Esophagus (tissue), 2 donors: ENCODE measurements around the gene SLC52A3. TPM values are rescaled to one million over a fixed set of nuclear protein-coding genes. Genes with fewer than 3 reads are reported as not detected.
"Not testable (repeated sequence)": the region's sequence is repeated elsewhere in the genome, so short reads cannot be mapped to it uniquely, and the experiment has no call there.

Experiments
- H3K27ac ChIP-seq, 2 donors: one replicate each; pipeline ENCODE4 v1.5.1; 2013; ENCODE audit warnings: low read depth in 2 of 2, mild to moderate bottlenecking in 2 of 2, inconsistent platforms in 1 of 2, low read length in 1 of 2, moderate library complexity in 1 of 2
- H3K27me3 ChIP-seq, 2 donors: one replicate each; pipeline ENCODE4 v1.6.1; 2013; ENCODE audit warnings: low read length in 2 of 2, control low read depth in 1 of 2, mild to moderate bottlenecking in 1 of 2; ENCODE audit not compliant: insufficient read depth in 2 of 2, control insufficient read depth in 1 of 2
- H3K36me3 ChIP-seq, 2 donors: one replicate each; pipeline ENCODE4 v1.6.1; 2013; ENCODE audit warnings: low read length in 1 of 2; ENCODE audit not compliant: control insufficient read depth in 2 of 2, insufficient read depth in 2 of 2
- H3K4me1 ChIP-seq, 2 donors: one replicate each; pipeline ENCODE4 v1.6.1; 2013; ENCODE audit warnings: low read length in 1 of 2; ENCODE audit not compliant: control insufficient read depth in 2 of 2, insufficient read depth in 2 of 2
- H3K4me3 ChIP-seq, 2 donors: one replicate each; pipeline ENCODE4 v1.5.1; 2013; ENCODE audit warnings: low read length in 2 of 2, mild to moderate bottlenecking in 2 of 2, low read depth in 1 of 2, moderate library complexity in 1 of 2
- H3K9me3 ChIP-seq, 2 donors: one replicate each; pipeline ENCODE4 v1.6.1; 2013; ENCODE audit warnings: mild to moderate bottlenecking in 2 of 2, low read depth in 1 of 2, low read length in 1 of 2, moderate library complexity in 1 of 2; ENCODE audit not compliant: control insufficient read depth in 2 of 2, insufficient read depth in 1 of 2
- WGBS, 2 donors: extraction: QIAGEN DNeasy Blood & Tissue Kit; methylation state at CpG; one replicate each; pipeline ENCODE4 v1.1.7; 2013; 5-methylcytosine and 5-hydroxymethylcytosine counted together
- polyA plus RNA-seq, 2 donors: library from polyadenylated mRNA; stranded (reverse); fragments of 200-250 nt; gene quantifications; one replicate each; pipeline ENCODE4 v1.2.3, GENCODE V29; 2013
- donor health status: healthy with polysubstance abuse.
- donor health status: Bipolar disorder and iron deficiency.

Gene SLC52A3
- polyA plus RNA-seq, 2 donors = 4.9 to 5.6 TPM

DNA sequence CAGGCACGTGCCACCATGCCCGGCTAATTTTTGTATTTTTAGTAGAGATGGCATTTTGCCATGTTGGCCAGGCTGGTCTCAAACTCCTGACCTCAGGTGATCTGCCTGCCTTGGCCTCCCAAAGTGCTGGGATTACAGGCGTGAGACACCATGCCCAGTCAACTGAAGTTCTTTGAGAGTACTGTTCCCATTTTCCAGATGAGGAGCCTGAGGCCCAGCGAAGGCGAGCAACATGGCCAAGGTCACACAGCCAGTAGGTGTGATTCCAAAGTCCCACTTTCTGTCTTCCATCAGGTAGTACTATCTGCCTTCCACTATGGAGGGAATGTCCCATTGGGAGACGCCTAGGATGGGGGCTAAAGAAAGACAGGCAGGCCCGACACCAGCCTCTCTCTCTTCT lies 43.5 kb downstream of the SLC52A3 start:
- H3K27ac ChIP-seq, H3K9me3 ChIP-seq, H3K36me3 ChIP-seq, H3K4me1 ChIP-seq, H3K4me3 ChIP-seq: not testable (repeated sequence)
- peaks cover 0 to 10% of the 10 kb centered on the region in 2 donors for H3K27me3 ChIP-seq
- WGBS, 2 donors = 82 to 84% methylated on average over 7 of the region's 7 CpGs

DNA sequence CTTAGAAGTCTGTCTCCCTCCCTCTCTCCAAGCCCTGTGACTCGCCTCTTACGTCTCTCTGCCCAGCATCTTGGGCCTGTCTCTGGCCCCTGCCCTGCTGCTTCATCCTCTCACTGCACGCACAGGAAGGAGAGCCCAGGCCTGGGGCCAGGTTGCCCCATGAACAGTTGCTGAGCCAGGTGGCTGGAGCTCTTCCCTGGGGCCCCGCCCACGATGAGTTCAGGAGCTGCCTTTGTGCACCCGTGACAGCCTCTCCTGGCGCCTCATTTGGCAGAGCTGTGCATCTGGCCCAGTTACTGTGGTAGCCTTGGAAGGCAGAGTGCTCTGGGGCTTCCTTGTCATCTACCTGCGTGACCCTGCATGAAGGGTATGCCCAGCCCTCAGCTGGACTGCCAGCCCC lies 44.5 kb downstream of the SLC52A3 start:
- 34 to 39% methylated on average over 8 of the region's 8 CpGs for WGBS, 2 donors
- Histone ChIP-seq H3K4me3 (no peak overlapping the region), H3K27ac (no peak overlapping the region), H3K4me1 (no peaks in the 10 kb centered on the region), H3K36me3 (no peaks in the 10 kb centered on the region), H3K27me3 (peaks cover 0 to 6% of the 10 kb centered on the region in 2 donors), H3K9me3 (peaks cover 0 to 3% of the 10 kb centered on the region in 2 donors)

DNA sequence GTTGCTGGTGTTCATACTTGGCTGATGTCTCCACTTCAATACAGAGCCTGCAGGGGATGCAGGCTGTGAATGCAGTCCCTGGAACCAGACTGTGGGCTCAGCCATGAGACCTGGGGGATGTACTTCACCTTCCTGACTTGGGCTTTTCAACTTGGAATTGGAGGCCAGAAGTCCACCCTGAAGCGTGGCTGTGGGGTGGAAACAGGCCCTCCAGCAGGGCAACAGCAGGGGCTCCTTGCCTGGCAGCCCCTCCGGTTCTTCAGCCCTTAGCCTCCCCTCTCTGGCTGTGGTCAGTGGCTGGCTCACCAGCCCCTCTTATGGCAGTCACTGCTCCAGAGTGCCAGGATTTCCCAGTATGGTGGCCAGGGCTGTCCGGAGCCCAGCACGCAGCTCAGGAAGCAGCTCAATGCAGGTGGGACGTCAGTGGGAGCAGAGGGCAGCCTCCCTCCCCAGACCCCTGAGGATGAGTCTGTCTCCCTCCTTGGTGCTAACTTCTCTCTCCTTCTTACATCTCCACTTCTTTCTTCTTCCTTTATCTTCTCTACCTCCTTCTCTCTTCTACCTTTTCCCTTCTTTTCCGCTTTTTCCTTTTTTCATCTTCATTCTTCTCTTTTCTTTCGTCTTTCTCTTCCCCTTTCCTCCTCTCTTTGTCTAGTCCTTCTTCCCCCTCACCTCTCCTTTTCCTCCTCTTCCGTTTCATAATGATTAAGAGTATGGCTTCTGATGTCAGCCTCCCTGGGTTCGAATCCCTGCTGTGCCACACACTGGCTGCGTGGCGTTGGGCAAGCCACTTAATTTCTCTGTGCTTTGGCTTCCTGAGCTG lies 45.3 kb downstream of the SLC52A3 start:
- no peaks in the 10 kb centered on the region for H3K36me3 ChIP-seq
- 83% methylated on average over 11 of the region's 11 CpGs for WGBS, 2 donors
- no peak overlapping the region for H3K27ac ChIP-seq
- H3K27me3 ChIP-seq = peaks cover 0 to 2% of the 10 kb centered on the region in 2 donors
- H3K4me3 ChIP-seq = no peak overlapping the region
- no peaks in the 10 kb centered on the region for H3K4me1 ChIP-seq
- peaks cover 0 to 3% of the 10 kb centered on the region in 2 donors for H3K9me3 ChIP-seq

GRCh38 chr20:721876-722275 lies 46.4 kb downstream of the SLC52A3 start:
- H3K27me3 ChIP-seq = peaks cover 0 to 2% of the 10 kb centered on the region in 2 donors
- no peaks in the 10 kb centered on the region for H3K4me1 ChIP-seq
- WGBS, 2 donors = 93% methylated on average over 4 of the region's 4 CpGs
- peaks cover 0 to 3% of the 10 kb centered on the region in 2 donors for H3K9me3 ChIP-seq
- H3K27ac ChIP-seq = no peak overlapping the region
- no peak overlapping the region for H3K4me3 ChIP-seq
- no peaks in the 10 kb centered on the region for H3K36me3 ChIP-seq

- Histone ChIP-seq H3K27ac (no peak overlapping the region), H3K27me3 (peaks cover 0 to 2% of the 10 kb centered on the region in 2 donors), H3K4me3 (no peak overlapping the region), H3K9me3 (peaks cover 0 to 3% of the 10 kb centered on the region in 2 donors), H3K4me1 (no peaks in the 10 kb centered on the region), H3K36me3 (no peaks in the 10 kb centered on the region)
- 59 to 65% methylated on average over 11 of the region's 11 CpGs for WGBS, 2 donors
Measured at GRCh38 chr20:719816-720215, 48.5 kb downstream of the SLC52A3 start.

DNA sequence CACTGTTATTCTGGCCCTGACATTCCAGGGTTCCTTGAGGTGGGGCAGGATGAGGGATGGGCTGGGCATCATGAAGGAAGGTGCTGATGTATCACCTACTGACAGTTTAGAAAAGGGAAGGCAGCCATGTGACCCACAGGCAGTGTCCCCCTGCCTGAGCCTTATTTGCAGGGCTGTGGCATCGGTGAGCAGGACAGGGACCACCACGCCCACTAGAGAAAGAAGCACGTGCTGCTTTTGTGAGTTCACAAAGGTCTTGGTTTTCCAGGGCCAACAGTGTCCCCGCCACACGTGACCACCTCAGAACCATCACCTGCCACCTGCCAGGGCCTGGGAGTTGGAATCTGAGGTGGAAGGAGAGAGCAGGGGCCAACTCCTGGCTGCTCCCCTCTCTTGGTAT lies 49.2 kb downstream of the SLC52A3 start:
- peaks cover 0 to 2% of the 10 kb centered on the region in 2 donors for H3K27me3 ChIP-seq
- peaks cover 0 to 3% of the 10 kb centered on the region in 2 donors for H3K9me3 ChIP-seq
- WGBS, 2 donors = 76 to 79% methylated on average over 5 of the region's 5 CpGs
- H3K36me3 ChIP-seq = no peaks in the 10 kb centered on the region
- H3K4me1 ChIP-seq = no peaks in the 10 kb centered on the region
- H3K4me3 ChIP-seq = no peak overlapping the region
- H3K27ac ChIP-seq = no peak overlapping the region

GRCh38 chr20:717832-718231 lies 50.5 kb downstream of the SLC52A3 start:
- peaks cover 0 to under 1% of the 10 kb centered on the region in 2 donors for H3K27me3 ChIP-seq
- H3K27ac ChIP-seq = no peak overlapping the region
- no peaks in the 10 kb centered on the region for H3K36me3 ChIP-seq
- H3K4me3 ChIP-seq = no peak overlapping the region
- whole genome bisulfite sequencing, 2 donors = 35 to 41% methylated on average over 5 of the region's 5 CpGs
- no peaks in the 10 kb centered on the region for H3K4me1 ChIP-seq
- peaks cover 0 to 3% of the 10 kb centered on the region in 2 donors for H3K9me3 ChIP-seq

DNA sequence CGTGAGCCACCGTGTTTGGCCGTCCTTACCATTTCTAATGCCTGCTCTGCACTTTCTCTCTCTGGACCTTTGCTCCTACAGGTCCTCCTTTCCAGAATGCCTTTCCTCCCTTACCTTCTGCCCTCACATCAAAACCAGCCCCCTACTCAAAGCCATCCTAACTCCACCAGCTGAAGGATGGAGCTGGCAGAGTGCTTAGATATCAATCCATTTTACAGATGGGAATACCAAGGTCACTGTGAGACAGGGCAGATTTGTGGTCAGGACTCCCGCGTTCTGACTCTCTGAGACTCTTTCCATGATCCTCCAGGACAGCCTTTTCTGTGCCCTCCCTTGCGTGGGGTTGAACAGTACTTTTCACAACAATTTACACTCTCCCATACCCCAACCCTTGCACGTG lies 51.0 kb downstream of the SLC52A3 start:
- Histone ChIP-seq H3K27me3 (no peaks in the 10 kb centered on the region), H3K4me1 (no peaks in the 10 kb centered on the region)
- 82% methylated on average over 7 of the region's 7 CpGs for WGBS, 2 donors

GRCh38 chr20:714453-714852 lies 53.8 kb downstream of the SLC52A3 start:
- Histone ChIP-seq H3K27ac (no peak overlapping the region), H3K9me3 (peaks cover 0 to 4% of the 10 kb centered on the region in 2 donors), H3K27me3 (peaks cover 0 to 4% of the 10 kb centered on the region in 2 donors), H3K36me3 (no peaks in the 10 kb centered on the region), H3K4me3 (no peak overlapping the region), H3K4me1 (peaks cover 0 to 2% of the 10 kb centered on the region in 2 donors)
- WGBS, 2 donors = 88 to 89% methylated on average over 2 of the region's 2 CpGs

More for the DNA sequence above, 51.0 kb downstream of the SLC52A3 start:
- no peak overlapping the region for H3K4me3 ChIP-seq
- H3K36me3 ChIP-seq = no peaks in the 10 kb centered on the region
- H3K9me3 ChIP-seq = peaks cover 0 to 3% of the 10 kb centered on the region in 2 donors
- H3K27ac ChIP-seq = no peak overlapping the region

- no peaks in the 10 kb centered on the region for H3K36me3 ChIP-seq
- H3K9me3 ChIP-seq = peaks cover 0 to 4% of the 10 kb centered on the region in 2 donors
- H3K4me3 ChIP-seq = no peak overlapping the region
- H3K27ac ChIP-seq = no peak overlapping the region
- H3K4me1 ChIP-seq = peaks cover 0 to 2% of the 10 kb centered on the region in 2 donors
- peaks cover 0 to 4% of the 10 kb centered on the region in 2 donors for H3K27me3 ChIP-seq
- 62 to 84% methylated on average over 2 of the region's 2 CpGs for WGBS, 2 donors
Measured at GRCh38 chr20:711576-711975, 56.7 kb downstream of the SLC52A3 start.
